ENCODE data around the gene RHBDF1. TPM values are rescaled to one million over a fixed set of nuclear protein-coding genes. Genes with fewer than 3 reads are reported as not detected.

The RHBDF1 gene
- total RNA-seq, 4 donors from 2014 or later: 17.7 to 66.8 (median 18.8) TPM

DNA sequence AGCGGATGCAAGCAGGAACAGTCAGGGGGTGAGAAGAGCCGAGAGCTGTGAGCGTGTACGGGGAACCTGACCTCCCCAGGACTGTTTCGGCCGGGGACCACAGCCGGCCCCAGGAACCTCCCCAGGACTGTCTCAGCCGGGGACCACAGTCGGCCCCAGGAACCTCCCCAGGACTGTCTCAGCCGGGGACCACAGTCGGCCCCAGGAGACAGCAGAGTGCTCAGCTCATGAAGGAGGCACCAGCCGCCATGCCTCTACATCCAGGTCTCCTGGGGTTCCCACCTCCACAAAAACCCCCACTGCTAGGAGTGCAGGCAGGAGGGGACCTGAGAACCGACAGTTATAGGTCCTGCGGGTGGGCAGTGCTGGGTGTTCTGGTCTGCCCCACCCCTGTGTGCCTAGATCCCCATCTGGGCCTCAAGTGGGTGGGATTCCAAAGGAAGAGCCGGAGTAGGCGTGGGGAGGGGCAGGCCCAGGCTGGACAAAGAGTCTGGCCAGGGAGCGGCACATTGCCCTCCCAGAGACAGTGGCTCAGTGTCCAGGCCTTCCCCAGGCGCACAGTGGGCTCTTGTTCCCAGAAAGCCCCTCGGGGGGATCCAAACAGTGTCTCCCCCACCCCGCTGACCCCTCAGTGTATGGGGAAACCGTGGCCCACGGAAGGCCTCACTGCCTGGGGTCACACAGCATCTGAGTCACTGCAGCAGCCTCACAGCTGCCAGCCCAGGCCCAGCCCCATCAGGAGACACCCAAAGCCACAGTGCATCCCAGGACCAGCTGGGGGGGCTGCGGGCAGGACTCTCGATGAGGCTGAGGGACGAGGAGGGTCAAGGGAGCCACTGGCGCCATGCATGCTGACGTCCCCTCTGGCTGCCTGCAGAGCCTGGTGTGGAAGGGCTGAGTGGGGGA lies 4.3 kb downstream of the RHBDF1 start:
- ATAC-seq (ENCODE audit: low FRiP score) (no peak), DNase-seq (ENCODE audit: low spot score) (no peak)
- TF ChIP-seq, protein P1, sequence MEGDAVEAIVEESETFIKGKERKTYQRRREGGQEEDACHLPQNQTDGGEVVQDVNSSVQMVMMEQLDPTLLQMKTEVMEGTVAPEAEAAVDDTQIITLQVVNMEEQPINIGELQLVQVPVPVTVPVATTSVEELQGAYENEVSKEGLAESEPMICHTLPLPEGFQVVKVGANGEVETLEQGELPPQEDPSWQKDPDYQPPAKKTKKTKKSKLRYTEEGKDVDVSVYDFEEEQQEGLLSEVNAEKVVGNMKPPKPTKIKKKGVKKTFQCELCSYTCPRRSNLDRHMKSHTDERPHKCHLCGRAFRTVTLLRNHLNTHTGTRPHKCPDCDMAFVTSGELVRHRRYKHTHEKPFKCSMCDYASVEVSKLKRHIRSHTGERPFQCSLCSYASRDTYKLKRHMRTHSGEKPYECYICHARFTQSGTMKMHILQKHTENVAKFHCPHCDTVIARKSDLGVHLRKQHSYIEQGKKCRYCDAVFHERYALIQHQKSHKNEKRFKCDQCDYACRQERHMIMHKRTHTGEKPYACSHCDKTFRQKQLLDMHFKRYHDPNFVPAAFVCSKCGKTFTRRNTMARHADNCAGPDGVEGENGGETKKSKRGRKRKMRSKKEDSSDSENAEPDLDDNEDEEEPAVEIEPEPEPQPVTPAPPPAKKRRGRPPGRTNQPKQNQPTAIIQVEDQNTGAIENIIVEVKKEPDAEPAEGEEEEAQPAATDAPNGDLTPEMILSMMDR (IDR thresholded peaks at IDR 0.05): no peak

DNA sequence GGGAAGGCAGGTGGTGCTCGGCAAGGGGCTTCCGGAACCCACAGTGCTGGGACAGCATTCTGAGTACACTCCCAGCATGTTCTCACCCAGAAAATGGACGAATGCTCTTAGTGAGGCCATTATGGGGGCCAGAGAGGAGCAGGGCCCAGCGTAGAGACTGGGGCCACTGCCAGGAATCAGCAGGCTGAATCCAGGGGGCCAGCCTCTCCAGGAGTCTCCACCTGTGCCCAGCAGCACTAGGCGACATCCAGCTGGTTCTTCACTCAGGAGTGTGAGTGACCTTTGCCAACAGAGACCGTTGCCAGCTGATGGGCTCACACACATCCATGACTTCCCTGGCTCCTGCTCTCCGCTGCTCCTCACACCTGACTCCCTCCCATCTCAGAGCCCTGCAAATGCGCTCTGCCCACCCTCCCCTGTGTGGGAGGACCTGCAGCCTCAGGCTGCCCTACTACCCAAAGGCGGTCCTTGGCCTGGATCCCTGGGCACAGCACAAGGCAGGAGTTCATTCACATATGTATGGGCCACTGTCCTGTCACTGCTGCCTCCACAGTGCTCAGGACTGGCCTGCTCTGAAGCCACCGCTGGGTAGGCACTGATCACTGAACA lies 5.1 kb downstream of the RHBDF1 start:
- TF ChIP-seq, protein P1 (IDR thresholded peaks at IDR 0.05): no peak
- DNase-seq (ENCODE audit: low spot score): no peak
- ATAC-seq (ENCODE audit: low FRiP score): no peak

DNA sequence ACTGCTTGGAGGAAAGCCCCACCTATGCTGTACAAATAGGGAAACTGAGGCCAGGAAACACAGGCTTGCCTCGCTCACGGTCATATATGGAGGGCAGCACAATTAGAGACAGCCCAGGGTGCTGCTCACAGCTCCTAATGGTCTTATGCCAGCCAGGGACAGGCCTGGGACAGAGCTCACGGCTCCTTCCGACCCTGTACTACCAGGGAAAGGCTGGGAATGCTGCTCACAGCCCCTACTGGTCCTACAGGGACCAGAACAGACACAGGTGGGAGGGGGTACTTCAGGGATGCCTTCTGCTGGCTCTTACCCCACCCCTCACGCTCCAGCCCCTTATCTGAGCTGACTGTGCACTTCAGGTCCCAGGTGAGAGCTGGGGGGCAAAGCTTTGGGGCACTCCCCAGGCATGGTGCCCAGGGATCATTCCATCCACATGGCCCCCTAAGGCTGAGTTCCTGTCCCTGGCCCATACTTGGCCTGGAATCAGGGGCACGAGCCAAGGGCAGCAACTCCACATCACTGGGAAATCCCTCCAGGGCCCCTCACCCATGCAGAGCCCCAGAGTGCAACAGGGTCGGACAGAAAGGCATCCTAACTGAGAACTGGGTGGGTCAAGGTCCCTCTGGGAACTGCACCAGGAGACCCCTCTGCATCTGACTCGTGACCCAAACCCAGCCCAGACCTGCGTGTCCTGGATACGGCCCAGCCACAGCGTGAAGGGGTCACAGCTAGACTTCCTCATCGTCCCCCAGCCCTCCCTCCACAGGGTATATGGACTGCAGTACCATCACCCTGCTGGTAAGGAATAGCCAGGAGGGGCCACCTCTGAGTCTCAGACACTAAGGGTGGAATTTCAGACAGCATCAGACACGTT lies 5.9 kb downstream of the RHBDF1 start:
- ATAC-seq (ENCODE audit: low FRiP score): no peak
- TF ChIP-seq, protein P1 (IDR thresholded peaks at IDR 0.05): no peak
- no peak for DNase-seq (ENCODE audit: low spot score)

DNA sequence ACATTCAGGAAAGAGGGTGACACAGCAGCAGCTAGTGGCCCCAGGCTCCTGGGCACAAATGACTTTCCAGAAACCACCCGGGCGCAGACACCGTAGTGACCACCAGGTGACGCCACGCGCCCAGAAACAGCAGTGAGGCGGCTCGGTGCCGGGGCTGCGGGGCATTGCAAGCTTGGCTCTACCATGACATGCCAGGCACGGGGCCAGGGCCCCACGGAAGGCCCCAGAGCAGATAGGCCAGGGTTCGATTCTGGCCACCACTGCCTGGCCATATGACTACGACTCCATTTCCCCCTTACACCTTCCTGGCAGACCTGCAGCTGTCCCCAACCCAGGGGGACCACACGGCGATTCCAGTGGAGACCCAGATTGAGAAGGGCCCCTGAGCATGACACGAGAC lies 6.7 kb downstream of the RHBDF1 start:
- TF ChIP-seq, protein P1 (IDR thresholded peaks at IDR 0.05): peak in 2 of 3 donors; percentile 83 to 92
- ATAC-seq (ENCODE audit: low FRiP score) (peak; percentile 43), DNase-seq (ENCODE audit: low spot score) (peak; percentile 83)

DNA sequence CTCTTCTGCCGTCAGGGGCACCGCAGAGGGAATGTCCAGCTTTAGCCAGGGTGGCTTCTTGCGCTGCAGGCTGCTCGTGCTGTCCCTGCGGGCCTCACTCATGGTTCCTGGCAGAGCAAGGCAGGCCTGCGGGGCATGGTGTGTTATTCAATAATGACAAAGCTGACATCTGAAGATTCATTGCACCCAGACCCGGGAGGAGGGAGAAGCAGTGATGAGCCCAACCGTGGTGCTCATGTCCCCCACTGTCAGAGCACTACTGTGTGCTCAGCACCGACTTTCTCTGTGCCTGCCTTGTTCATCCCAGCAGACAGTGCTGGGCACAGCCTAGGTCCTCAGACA lies 7.5 kb downstream of the RHBDF1 start:
- no peak for DNase-seq (ENCODE audit: low spot score)
- TF ChIP-seq, protein P1 (IDR thresholded peaks at IDR 0.05): no peak
- ATAC-seq (ENCODE audit: low FRiP score): no peak

DNA sequence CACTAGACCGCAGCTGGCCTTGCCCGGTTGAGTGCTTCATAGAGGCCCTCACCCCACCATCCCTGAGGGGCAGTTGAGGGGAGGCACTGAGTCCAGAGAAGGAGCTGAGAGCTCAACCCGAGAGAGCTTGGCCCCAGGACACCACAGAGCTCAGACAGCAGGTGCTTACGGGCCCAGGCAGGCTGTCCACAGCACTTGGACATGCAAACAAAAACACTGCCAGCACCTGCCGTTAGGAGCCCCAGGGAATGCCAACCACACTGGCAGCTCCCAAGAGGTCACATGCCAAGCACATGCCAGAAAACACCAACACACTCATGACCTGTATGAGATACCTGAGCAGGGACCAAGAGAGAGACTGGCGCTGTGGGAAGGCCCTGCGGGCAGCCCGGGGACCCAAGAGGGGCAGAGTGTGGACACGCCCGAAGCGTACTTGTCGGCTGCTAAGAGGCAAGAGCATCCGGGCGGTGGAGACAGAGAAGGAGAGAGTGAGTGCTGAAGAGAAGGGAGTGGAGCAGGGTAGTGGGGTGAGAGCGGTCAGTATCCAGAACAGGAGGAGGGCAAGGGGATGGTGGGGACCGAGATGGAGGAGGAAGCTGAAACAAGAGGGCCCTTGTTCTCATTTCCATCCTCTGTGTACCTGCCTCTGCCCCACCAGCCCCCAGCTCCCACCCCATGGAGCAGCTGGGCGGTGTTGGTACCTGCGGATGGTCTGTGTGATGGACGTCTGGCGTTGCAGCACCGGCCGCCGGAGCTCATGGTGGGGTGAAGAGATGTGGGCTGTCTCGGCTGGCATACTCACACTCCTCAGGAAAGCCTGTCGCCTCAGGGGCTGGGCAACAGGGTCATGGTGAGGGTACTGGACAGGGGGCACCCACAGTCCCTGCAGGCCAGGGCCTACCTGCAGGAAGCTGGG lies 8.2 kb downstream of the RHBDF1 start:
- DNase-seq (ENCODE audit: low spot score) (no peak), ATAC-seq (ENCODE audit: low FRiP score) (no peak)
- TF ChIP-seq, protein P1 (IDR thresholded peaks at IDR 0.05): no peak
